K562 (cell line): ENCODE results near the gene ST3GAL5. TPM values are rescaled to one million over a fixed set of nuclear protein-coding genes. Genes with fewer than 3 reads are reported as not detected.

Experiments
- ATAC-seq: fragments of 200-7000 bp; cut with Tn5 transposase; 3 replicates; pipeline ENCODE4 v1.9.1; 2020; ENCODE audit warnings: moderate library complexity
- BruUV-seq: library from RNA; stranded (reverse); fragments of 400-500 nt; replicated peaks from 2 replicates; lab custom pipeline; 2021; lab: Mats Ljungman, UMichigan
- CTCF ChIA-PET: fragments of 300-600 bp; formaldehyde crosslinking; extraction: SDS; loops from one replicate; lab custom pipeline; 2021; ENCODE audit warnings: low intra/inter-chr PET ratio; lab: Yijun Ruan, JAX
- POLR2A ChIA-PET: fragments of 300-600, 350-650 bp; sonication (Branson Sonifier 250); formaldehyde crosslinking; extraction: SDS; loops from one replicate; lab custom pipeline; 2021; ENCODE audit warnings: antibody characterized with exemption, inconsistent platforms; lab: Yijun Ruan, JAX
- DNase-seq, 4 experiments: peaks; one replicate each; pipeline versions ENCODE4 v3.0.0 to v3.0.0-alpha.2; 2011 to 2018; ENCODE audit warnings: low spot score in 3 of 4, mixed read lengths in 3 of 4; ENCODE audit errors: extremely low read depth in 1 of 4
- FAIRE-seq: peaks from 2 replicates; lab custom pipeline; 2011; peaks lifted over from hg19 to GRCh38; lab: Jason Lieb, UNC
- H2AFZ ChIP-seq: 2 replicates; pipeline ENCODE4 v1.6.0; 2011; ENCODE audit warnings: low read depth, low read length, control low read depth, inconsistent platforms
- H3K27ac ChIP-seq: fragments of 200-600 bp; 3 replicates; pipeline ENCODE4 v1.8.0; 2011; ENCODE audit warnings: low read depth, mild to moderate bottlenecking, control low read depth, inconsistent platforms, low read length, moderate library complexity, mixed read lengths; ENCODE audit errors: extremely low read depth
- H3K27me3 ChIP-seq, 2 experiments: fragments of 300-600 bp in 1 of 2; 2 replicates in 1 of 2; 3 replicates in 1 of 2; pipeline versions ENCODE4 v1.6.0 to v1.8.0; 2011; ENCODE audit warnings: inconsistent platforms in 2 of 2, low read length in 2 of 2, mild to moderate bottlenecking in 1 of 2, mixed read lengths in 1 of 2, moderate library complexity in 1 of 2; ENCODE audit not compliant: control insufficient read depth in 2 of 2, insufficient read depth in 2 of 2
- H3K36me3 ChIP-seq: fragments of 300-600 bp; 3 replicates; pipeline ENCODE4 v1.8.0; 2011; ENCODE audit warnings: mild to moderate bottlenecking, low read length, inconsistent platforms; ENCODE audit not compliant: control insufficient read depth, insufficient read depth
- H3K4me1 ChIP-seq, 2 experiments: fragments of 200-600 bp in 1 of 2; replicated peaks in 1 of 2; 2 replicates in 1 of 2; 3 replicates in 1 of 2; pipeline versions ENCODE4 v1.5.1 to v1.8.0; 2011; ENCODE audit warnings: inconsistent platforms in 2 of 2, low read length in 2 of 2, mild to moderate bottlenecking in 1 of 2, mixed read lengths in 1 of 2, moderate library complexity in 1 of 2; ENCODE audit not compliant: control insufficient read depth in 2 of 2, insufficient read depth in 2 of 2
- H3K4me2 ChIP-seq: 2 replicates; pipeline ENCODE4 v1.6.1; 2011; ENCODE audit warnings: low read length, control low read depth, inconsistent platforms, mixed read lengths; ENCODE audit not compliant: insufficient read depth
- H3K4me3 ChIP-seq: fragments of 200-600 bp; sonication (generic), shearing (Covaris generic); 2 replicates; pipeline ENCODE4 v1.5.1; 2016; ENCODE audit warnings: control low read depth, inconsistent platforms
- H3K79me2 ChIP-seq: fragments of 200-600 bp; 3 replicates; pipeline ENCODE4 v1.8.0; 2011; ENCODE audit warnings: low read length, inconsistent platforms; ENCODE audit not compliant: control insufficient read depth, insufficient read depth
- H3K9ac ChIP-seq, 2 experiments: 2 replicates each; pipeline versions ENCODE4 v1.6.0 to v1.6.1; 2011; ENCODE audit warnings: low read depth in 2 of 2, low read length in 2 of 2, control low read depth in 1 of 2, inconsistent platforms in 1 of 2, mild to moderate bottlenecking in 1 of 2, mixed read lengths in 1 of 2; ENCODE audit not compliant: insufficient read depth in 1 of 2
- H3K9me1 ChIP-seq: one replicate; pipeline ENCODE4 v1.6.0; 2011; ENCODE audit warnings: inconsistent platforms, mild to moderate bottlenecking, low read length, moderate library complexity; ENCODE audit not compliant: control insufficient read depth, insufficient read depth
- H3K9me3 ChIP-seq: replicated peaks from 2 replicates; pipeline ENCODE4 v1.5.1; 2011; ENCODE audit warnings: low read depth, low read length, inconsistent platforms; ENCODE audit not compliant: control insufficient read depth, insufficient read depth
- H4K20me1 ChIP-seq: replicated peaks from 2 replicates; pipeline ENCODE4 v1.6.1; 2011; ENCODE audit warnings: low read length, inconsistent platforms, mixed read lengths; ENCODE audit not compliant: control insufficient read depth, insufficient read depth
- BCL6 ChIP-seq: fragments of 250-450 bp; sonication (Bioruptor Pico); IDR thresholded peaks from 2 replicates; pipeline ENCODE4 v1.4.0; 2020
- EZH2 ChIP-seq: IDR thresholded peaks from 2 replicates; pipeline ENCODE4 v1.6.1; 2012; ENCODE audit warnings: low read depth, mild to moderate bottlenecking, inconsistent platforms, low read length, borderline replicate concordance
- GATA2 ChIP-seq: sonication (generic); formaldehyde crosslinking; IDR thresholded peaks from 2 replicates; pipeline ENCODE4 v1.4.0; 2020; ENCODE audit warnings: mild to moderate bottlenecking, missing genetic modification reagents
- NR0B1 ChIP-seq: fragments of 450-650 bp; IDR thresholded peaks from one replicate; pipeline ENCODE4 v1.6.1; 2018; ENCODE audit warnings: mild to moderate bottlenecking, moderate library complexity; ENCODE audit not compliant: partially characterized antibody
- PHB2 ChIP-seq: fragments of 450-650 bp; IDR thresholded peaks from 2 replicates; pipeline ENCODE4 v1.6.1; 2017; ENCODE audit warnings: low read depth
- ZNF282 ChIP-seq: sonication (generic); formaldehyde crosslinking; IDR thresholded peaks from 2 replicates; pipeline ENCODE4 v1.8.1; 2023; ENCODE audit warnings: missing genetic modification reagents
- ZNF699 ChIP-seq: fragments of 250-450 bp; sonication (Bioruptor Pico); IDR thresholded peaks from 2 replicates; pipeline ENCODE4 v1.8.0; 2021; ENCODE audit warnings: mild to moderate bottlenecking, moderate library complexity; ENCODE audit not compliant: insufficient replicate concordance
- WGBS: fragments of 100-300 bp; shearing (Covaris generic); methylation state at CpG from one replicate; pipeline ENCODE4 v1.1.6; 2016; ENCODE audit warnings: low coverage, mixed read lengths; ENCODE audit not compliant: insufficient coverage; ENCODE audit errors: missing lambda C conversion rate; 5-methylcytosine and 5-hydroxymethylcytosine counted together
- in situ Hi-C: fragments of 300-500 bp; cut with MboI; formaldehyde crosslinking; loops from 4 replicates; pipeline ENCODE4 v1.15.0; 2018; ENCODE audit warnings: inconsistent platforms, mixed read lengths
- intact Hi-C: fragments of 100-400 bp; cut with micrococcal nuclease; formaldehyde crosslinking; loops from 2 replicates; pipeline ENCODE4 v1.14.2; 2022
- polyA plus RNA-seq, 8 experiments: library from polyadenylated mRNA; depleted of rRNA in 4 of 8; stranded (reverse) in 5 of 8; unstranded in 3 of 8; fragments of >200 nt; fragmentation: Nextera tagmentation in 2 of 8; fragmentation: Illumina TruSeq in 1 of 8; extraction: Ambion mirVana in 2 of 8; extraction: Trizol in 1 of 8; gene quantifications; 2 replicates each; pipeline versions ENCODE4 v1.2.1 to v1.2.3, GENCODE V29; 2011 to 2014; ENCODE audit warnings: inconsistent platforms in 1 of 8, missing spikeins in 1 of 8
- total RNA-seq, 7 experiments: library from RNA; depleted of rRNA in 6 of 7; stranded (reverse); fragments of >200 nt in 6 of 7; fragmentation: Illumina TruSeq in 2 of 7; extraction: Trizol in 2 of 7; gene quantifications; 2 replicates each; pipeline versions ENCODE4 v1.2.1 to v1.2.3, GENCODE V29; 2011 to 2021; ENCODE audit warnings: low replicate concordance in 1 of 7

Gene ST3GAL5
- total and polyA plus RNA-seq, 9 of the 15 experiments (the other 6 are each of a cell fraction or from before 2014, with no cell fraction given): 1.6 to 10.0 (median 4.2) TPM

GRCh38 chr2:85899849-85900248, 11.1 kb upstream of the ST3GAL5 start:
- TF ChIP-seq NR0B1: no peak
- no peak for TF ChIP-seq GATA2
- TF ChIP-seq ZNF699 (CRISPR knock-in tag): no peak
- no peak for TF ChIP-seq BCL6 (CRISPR knock-in tag)
- TF ChIP-seq PHB2: no peak
- no peak for TF ChIP-seq EZH2
- no peak for TF ChIP-seq ZNF282
- TF ChIP-seq, all 486 proteins: peak for 0
- Histone ChIP-seq H3K27ac (no peak overlapping the region), H3K9me3 (no peaks in the 10 kb centered on the region), H3K4me1 (no peaks in the 10 kb centered on the region; a peak in 2 of 5 replicates), H3K4me3 (no peak overlapping the region), H3K36me3 (no peaks in the 10 kb centered on the region), H3K79me2 (no peaks in the 10 kb centered on the region), H4K20me1 (no peaks in the 10 kb centered on the region), H3K27me3 (no peaks in the 10 kb centered on the region), H3K9me1 (no peaks in the 10 kb centered on the region), H3K9ac (no peak overlapping the region), H2AFZ (no peak overlapping the region), H3K4me2 (no peak overlapping the region)
- in situ Hi-C loops (no loop called here), intact Hi-C loops (no loop called here)
- CTCF ChIA-PET: no interaction called here
- FAIRE-seq (no peak), ATAC-seq (no peak), DNase-seq (no peak)
- 17% methylated on average over 1 of the region's 1 CpG for WGBS
- POLR2A ChIA-PET: interaction anchor here (0.7 to 2.3 kb wide), 3 partner anchors 9 to 20 kb away, joined by 3 to 8 read pairs (median 4); no protein-coding TSS in a partner anchor
- no TSS peak for BruUV-seq
